Left ventricle myocardium inferior (tissue), 1 donor: ENCODE results near the gene DGUOK. TPM values are rescaled to one million over a fixed set of nuclear protein-coding genes. Genes with fewer than 3 reads are reported as not detected.
A peak's percentile ranks its signal among the peaks of the same experiment; 100 is the strongest.

ENCODE experiments used
- DNase-seq: peaks from one replicate; pipeline ENCODE4 v3.0.0-alpha.2; 2020
- H3K27ac ChIP-seq: fragments of 200-600 bp; replicated peaks from 2 replicates; pipeline ENCODE4 v1.8.0; 2021
- H3K27me3 ChIP-seq: fragments of 200-600 bp; 2 replicates; pipeline ENCODE4 v1.8.0; 2021; ENCODE audit warnings: low read depth
- H3K36me3 ChIP-seq: fragments of 200-600 bp; 2 replicates; pipeline ENCODE4 v1.8.0; 2021
- H3K4me1 ChIP-seq: fragments of 200-600 bp; 2 replicates; pipeline ENCODE4 v1.8.0; 2021
- H3K4me3 ChIP-seq: fragments of 200-600 bp; 2 replicates; pipeline ENCODE4 v1.8.0; 2021; ENCODE audit warnings: mild to moderate bottlenecking, moderate library complexity
- H3K9me3 ChIP-seq: fragments of 200-600 bp; replicated peaks from 2 replicates; pipeline ENCODE4 v1.8.0; 2021
- intact Hi-C: fragments of 100-400 bp; cut with micrococcal nuclease; formaldehyde crosslinking; loops from one replicate; pipeline ENCODE4 v1.11.0; 2022
- total RNA-seq: library from RNA; stranded (reverse); fragmentation: NEBNext Ultra II Directional; extraction: Animal tissue kit (Norgen Biotek cat#: 25700); gene quantifications from one replicate; pipeline ENCODE4 v1.2.1, GENCODE V29; 2021
- TF ChIP-seq, protein P1 (sequence below): fragments of 200-600 bp; IDR thresholded peaks from 2 replicates; pipeline ENCODE4 v1.8.0; 2021; ENCODE audit warnings: antibody characterized with exemption, mild to moderate bottlenecking, borderline replicate concordance
- donor health status: DM: no; HTN: yes; CAD: no; lungs with severe emphysema.

DGUOK gene
- total RNA-seq, 1 donor from 2014 or later = 21.9 TPM

DNA sequence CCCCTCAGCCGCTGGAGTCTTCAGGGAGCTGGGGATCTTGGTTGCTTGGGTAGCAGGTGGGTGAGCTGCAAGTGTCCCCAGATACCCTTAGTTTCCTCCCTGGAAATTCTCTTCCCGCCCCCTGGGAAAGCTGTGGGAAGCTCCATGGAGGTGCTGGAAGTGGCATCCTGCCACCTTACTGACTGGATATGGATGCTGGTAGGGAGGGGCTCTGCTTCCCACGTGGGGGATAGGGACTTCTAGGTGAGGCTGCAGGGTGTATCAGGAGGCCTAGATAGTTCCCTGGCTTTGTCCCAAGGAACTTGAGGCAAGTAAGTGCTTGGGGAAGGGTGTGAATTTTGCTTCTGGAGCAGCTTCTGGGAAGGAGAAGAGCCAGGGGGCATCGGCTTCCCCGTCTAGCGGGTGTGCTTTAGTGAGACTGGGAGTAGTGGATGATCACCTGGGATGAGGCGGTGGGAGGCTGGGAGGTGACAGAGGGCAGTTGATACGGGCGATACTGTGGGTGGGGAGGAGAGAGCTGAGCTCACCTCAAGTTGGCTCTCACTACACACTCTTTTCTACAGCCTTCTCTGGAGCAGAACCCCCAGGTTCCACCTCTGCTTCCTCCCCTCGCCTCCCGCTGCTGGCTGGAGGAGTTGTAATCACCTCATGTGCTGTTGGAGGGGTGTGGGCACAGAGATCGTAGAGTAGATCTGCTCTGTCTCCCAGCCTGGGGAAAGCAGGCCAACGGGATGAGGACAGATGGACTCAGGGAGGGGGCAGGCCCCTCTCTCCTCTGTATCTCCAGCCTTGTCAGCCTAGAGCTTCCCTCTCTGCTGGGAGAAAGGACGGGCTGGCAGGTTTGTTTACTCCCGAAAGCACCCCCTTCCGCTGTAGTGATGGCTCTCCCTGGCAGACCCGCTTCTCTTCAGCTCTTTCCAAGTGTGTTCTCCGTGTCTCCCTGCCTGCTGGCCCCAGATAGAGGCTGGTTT, 77.8 kb downstream of the DGUOK start:
- DNase-seq = no peak
- Histone ChIP-seq H3K9me3 (no peaks in the 10 kb centered on the region), H3K4me1 (peaks cover 89% of the 10 kb centered on the region), H3K4me3 (peak overlapping the region; percentile 74), H3K27me3 (no peaks in the 10 kb centered on the region), H3K27ac (no peak overlapping the region), H3K36me3 (no peaks in the 10 kb centered on the region)
- TF ChIP-seq, protein P1, sequence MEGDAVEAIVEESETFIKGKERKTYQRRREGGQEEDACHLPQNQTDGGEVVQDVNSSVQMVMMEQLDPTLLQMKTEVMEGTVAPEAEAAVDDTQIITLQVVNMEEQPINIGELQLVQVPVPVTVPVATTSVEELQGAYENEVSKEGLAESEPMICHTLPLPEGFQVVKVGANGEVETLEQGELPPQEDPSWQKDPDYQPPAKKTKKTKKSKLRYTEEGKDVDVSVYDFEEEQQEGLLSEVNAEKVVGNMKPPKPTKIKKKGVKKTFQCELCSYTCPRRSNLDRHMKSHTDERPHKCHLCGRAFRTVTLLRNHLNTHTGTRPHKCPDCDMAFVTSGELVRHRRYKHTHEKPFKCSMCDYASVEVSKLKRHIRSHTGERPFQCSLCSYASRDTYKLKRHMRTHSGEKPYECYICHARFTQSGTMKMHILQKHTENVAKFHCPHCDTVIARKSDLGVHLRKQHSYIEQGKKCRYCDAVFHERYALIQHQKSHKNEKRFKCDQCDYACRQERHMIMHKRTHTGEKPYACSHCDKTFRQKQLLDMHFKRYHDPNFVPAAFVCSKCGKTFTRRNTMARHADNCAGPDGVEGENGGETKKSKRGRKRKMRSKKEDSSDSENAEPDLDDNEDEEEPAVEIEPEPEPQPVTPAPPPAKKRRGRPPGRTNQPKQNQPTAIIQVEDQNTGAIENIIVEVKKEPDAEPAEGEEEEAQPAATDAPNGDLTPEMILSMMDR = no peak
- intact Hi-C loops = no loop called here

DNA sequence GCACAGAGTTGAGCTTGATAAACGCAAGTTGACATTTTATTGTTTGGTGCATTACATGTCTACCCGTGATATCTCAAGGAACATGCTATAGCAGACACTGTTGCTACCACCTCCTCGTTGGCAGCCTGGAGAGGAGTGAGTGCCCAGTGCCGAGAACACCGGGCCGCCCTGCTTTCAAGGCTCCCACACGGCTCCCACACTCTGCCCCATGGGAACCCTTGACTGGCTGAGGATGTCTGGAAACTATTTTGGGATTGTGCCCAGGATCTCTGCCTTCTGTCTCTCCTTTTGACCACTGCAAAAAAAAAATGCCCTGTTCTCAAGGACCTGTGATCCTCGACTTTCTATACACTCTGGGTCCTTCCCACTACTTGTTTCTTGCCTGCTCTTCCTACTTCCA, 79.1 kb downstream of the DGUOK start:
- Histone ChIP-seq H3K27me3 (no peaks in the 10 kb centered on the region), H3K4me1 (peaks cover 86% of the 10 kb centered on the region), H3K36me3 (no peaks in the 10 kb centered on the region), H3K4me3 (no peak overlapping the region), H3K27ac (no peak overlapping the region), H3K9me3 (no peaks in the 10 kb centered on the region)
- intact Hi-C loops = no loop called here
- DNase-seq = no peak
- TF ChIP-seq, protein P1 = no peak

DNA sequence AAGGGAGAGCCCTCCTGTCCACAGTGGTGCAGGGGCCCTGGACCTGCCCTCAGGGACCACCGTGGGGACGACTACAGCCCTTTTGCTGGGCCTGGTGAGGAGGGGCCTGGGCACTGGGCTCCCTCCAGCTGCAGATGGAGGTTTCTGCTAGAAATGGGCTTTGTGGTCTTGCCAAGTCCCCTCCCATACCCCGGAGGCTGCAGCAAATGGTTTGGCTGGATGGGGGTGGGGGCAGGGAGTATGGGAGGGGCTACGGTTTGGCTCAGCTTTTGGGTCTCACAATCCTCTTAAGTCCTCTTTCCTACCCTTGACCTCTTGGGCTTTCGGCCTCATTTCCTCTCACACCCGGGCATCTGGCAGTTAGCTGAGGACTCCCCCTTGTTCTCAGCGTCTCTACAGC, 79.8 kb downstream of the DGUOK start:
- no peak overlapping the region for H3K27ac ChIP-seq
- H3K36me3 ChIP-seq = no peaks in the 10 kb centered on the region
- DNase-seq = no peak
- no peaks in the 10 kb centered on the region for H3K27me3 ChIP-seq
- peaks cover 80% of the 10 kb centered on the region for H3K4me1 ChIP-seq
- intact Hi-C loops = no loop called here
- TF ChIP-seq, protein P1 = no peak
- H3K9me3 ChIP-seq = no peaks in the 10 kb centered on the region
- no peak overlapping the region for H3K4me3 ChIP-seq

DNA sequence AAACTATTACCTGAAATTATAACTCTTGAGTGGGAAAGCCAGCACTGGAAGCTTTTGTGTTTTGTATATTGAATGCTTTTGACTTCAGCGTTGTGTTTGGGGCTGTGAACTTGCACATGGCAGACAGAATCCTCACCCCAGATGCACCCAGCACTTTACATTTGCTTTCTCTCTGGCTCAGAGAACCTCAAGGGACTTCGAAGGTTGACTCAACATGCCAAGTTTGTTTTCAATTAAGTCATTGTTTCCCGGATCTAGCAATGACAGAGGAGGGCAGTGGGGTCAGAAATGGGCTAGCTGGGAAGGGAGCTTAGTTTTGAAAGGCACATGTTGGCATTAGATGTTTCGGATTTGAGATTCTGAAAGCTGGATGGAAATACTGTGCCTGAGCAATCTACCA, 80.4 kb downstream of the DGUOK start:
- TF ChIP-seq, protein P1 = no peak
- peaks cover 73% of the 10 kb centered on the region for H3K4me1 ChIP-seq
- intact Hi-C loops = no loop called here
- H3K36me3 ChIP-seq = no peaks in the 10 kb centered on the region
- H3K27me3 ChIP-seq = no peaks in the 10 kb centered on the region
- no peak overlapping the region for H3K27ac ChIP-seq
- H3K4me3 ChIP-seq = no peak overlapping the region
- H3K9me3 ChIP-seq = no peaks in the 10 kb centered on the region
- no peak for DNase-seq

DNA sequence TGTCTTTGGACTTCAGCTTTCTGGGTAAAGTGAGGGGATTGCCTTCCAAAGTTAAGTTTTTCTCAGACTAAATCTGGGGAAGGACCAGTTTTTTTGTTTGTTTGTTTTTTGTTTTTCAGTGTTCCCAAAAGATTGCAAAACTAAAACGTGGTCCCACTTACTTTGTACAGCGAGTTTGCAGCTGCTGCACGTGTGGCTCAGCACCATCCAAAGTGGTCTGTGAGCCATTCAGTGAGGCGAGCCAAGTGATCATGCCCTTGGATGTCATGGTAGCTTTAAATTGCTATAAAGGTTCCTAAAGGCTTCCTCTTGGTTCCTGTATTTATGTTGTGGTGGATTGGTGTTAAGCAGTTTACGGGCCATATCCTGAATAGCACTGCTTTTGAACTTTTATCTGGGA, 81.0 kb downstream of the DGUOK start:
- DNase-seq = no peak
- TF ChIP-seq, protein P1 = no peak
- no peak overlapping the region for H3K27ac ChIP-seq
- no peaks in the 10 kb centered on the region for H3K27me3 ChIP-seq
- H3K4me1 ChIP-seq = peaks cover 70% of the 10 kb centered on the region
- H3K9me3 ChIP-seq = no peaks in the 10 kb centered on the region
- H3K36me3 ChIP-seq = no peaks in the 10 kb centered on the region
- intact Hi-C loops = no loop called here
- no peak overlapping the region for H3K4me3 ChIP-seq

Other genes with a start within 250 kb of the DGUOK start
- 30.6 TPM for gene TPRKB, start 189.5 kb upstream of the DGUOK start, total RNA-seq
- gene DUSP11, start 146.8 kb upstream of the DGUOK start, total RNA-seq = 10.6 TPM
- not detected for gene C2orf78, start 142.7 kb upstream of the DGUOK start, total RNA-seq
- gene STAMBP, start 97.9 kb upstream of the DGUOK start, total RNA-seq = 35.5 TPM
- 1.6 TPM for gene ACTG2, start 33.9 kb upstream of the DGUOK start, total RNA-seq
- gene TET3, start 58.0 kb downstream of the DGUOK start, total RNA-seq = 2.3 TPM
- 81.2 TPM for gene BOLA3, start 221.0 kb downstream of the DGUOK start, total RNA-seq